ENCODE measurements around the gene ANAPC16.
"Not testable (repeated sequence)": the region's sequence is repeated elsewhere in the genome, so short reads cannot be mapped to it uniquely, and the experiment has no call there.

ANAPC16 gene

GRCh38 chr10:72265990-72266865 lies 50.4 kb downstream of the ANAPC16 start:
- DNase-seq, result no peak

GRCh38 chr10:72267381-72267780 lies 51.6 kb downstream of the ANAPC16 start:
- no peak for DNase-seq

GRCh38 chr10:72267819-72268399 lies 52.1 kb downstream of the ANAPC16 start:
- DNase-seq, result no peak

- DNase-seq, result not testable (repeated sequence)
Measured at GRCh38 chr10:72268475-72269200, 52.8 kb downstream of the ANAPC16 start.

- DNase-seq, result no peak
Measured at GRCh38 chr10:72270607-72271281, 54.9 kb downstream of the ANAPC16 start.

DNA sequence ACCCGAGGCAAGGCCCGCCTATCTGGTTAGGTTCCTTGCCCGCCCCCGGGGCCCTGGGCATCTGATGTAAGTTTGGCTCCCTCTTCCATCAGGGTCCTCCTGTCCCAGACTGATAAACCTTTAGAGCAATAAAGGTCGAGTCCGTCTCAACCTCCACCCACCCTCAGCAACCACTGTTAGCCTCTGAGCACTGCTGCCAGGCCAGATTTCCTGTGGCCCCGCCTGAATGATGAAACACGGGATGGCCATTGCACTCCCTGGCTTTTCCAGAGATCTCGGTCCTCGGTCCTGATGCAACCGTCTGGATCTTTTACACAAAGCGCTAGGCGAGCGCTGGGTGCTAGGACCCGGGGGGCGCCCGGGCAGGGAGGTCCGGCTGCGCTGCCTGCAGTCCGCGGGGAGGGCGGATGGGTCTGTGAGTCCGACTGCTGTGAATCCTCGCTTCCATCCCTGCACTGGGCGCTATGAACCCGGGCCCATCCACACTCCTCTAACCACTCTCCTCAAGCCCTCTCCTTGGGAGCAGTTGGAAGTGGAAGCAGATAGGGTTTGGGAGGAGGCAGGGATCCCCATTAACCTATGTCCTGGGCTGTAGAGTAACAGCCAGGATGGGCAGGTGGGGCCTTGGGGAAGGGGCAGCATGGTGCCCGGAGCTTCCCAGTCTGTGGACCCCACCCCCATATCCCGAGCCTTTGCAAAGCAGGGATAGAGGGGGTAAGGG lies 57.0 kb downstream of the ANAPC16 start:
- DNase-seq, result peak; percentile 80

GRCh38 chr10:72273410-72274212 lies 57.8 kb downstream of the ANAPC16 start, which contains the start of gene DDIT4:
Gene DDIT4, plus strand, starts transcription at chr10:72273924. Its CDS starts 293 bp downstream, at chr10:72274217.
- peak; percentile 99 for DNase-seq

- no peak for DNase-seq
Measured at GRCh38 chr10:72274213-72274729, 58.5 kb downstream of the ANAPC16 start.

GRCh38 chr10:72274730-72275350 lies 59.0 kb downstream of the ANAPC16 start:
- peak; percentile 82 for DNase-seq

- peak; percentile 54 for DNase-seq
Measured at GRCh38 chr10:72275351-72276012, 59.7 kb downstream of the ANAPC16 start.

- peak; percentile 70 for DNase-seq
Measured at GRCh38 chr10:72276013-72276387, 60.2 kb downstream of the ANAPC16 start.

GRCh38 chr10:72276421-72277339 lies 60.9 kb downstream of the ANAPC16 start:
- peak; percentile 65 for DNase-seq

- DNase-seq, result no peak
Measured at GRCh38 chr10:72277340-72277995, 61.7 kb downstream of the ANAPC16 start.

- no peak for DNase-seq
Measured at GRCh38 chr10:72277996-72278667, 62.3 kb downstream of the ANAPC16 start.

DNA sequence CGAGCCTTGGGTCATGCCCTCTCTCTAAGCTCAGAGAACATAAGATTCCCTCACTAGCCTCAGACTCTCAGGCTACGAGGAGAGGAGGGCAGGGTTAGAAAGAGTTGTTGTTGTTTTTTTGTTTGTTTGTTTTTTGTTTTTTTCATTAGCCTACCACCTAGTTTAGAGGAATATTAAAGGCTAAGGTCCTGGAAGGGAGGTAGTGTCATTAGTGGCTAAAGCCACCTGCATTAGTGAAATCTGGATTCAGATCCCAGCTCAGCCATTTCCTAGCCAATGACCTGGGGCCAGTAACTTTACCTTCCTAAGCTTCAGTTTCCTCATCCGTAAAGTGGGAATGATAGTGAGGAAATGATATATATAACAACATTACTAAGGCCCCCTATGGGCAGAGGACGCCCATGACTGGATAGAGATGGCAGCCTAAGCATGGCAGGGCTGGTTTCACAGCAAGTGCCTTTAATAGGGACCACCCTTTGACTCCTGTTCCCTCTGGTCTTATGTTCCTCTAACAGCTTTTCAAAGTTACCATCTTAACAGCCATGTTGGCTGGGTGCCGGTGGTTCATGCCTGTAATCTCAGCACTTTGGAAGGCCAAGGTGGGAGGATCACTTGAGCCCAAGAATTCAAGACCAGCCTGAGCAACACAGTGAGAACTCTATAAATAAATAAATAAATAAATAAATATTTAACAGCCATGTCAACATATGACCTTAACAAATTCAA lies 63.0 kb downstream of the ANAPC16 start:
- DNase-seq, result no peak

DNA sequence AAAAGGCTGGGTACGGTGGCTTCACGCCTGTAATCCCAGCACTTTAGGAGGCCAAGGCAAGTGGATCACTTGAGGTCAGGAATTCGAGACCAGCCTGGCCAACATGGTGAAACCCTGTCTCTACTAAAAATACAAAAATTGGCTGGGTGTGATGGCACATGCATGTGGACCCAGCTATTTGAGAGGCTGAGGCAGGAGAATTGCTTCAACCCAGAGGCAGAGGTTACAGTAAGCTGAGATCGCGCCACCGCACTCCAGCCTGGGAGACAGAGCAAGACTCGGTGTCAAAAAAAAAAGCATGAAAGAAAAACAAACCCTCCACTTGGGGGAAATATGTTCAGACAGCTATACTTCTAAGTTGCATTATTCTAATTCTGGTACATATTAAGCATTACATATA lies 63.8 kb downstream of the ANAPC16 start:
- DNase-seq, result not testable (repeated sequence)

GRCh38 chr10:72283131-72283530 lies 67.3 kb downstream of the ANAPC16 start:
- no peak for DNase-seq

Measured in stimulated activated CD8-positive, alpha-beta memory T cell treated with anti-CD3 and anti-CD28 coated beads, Interleukin-4, amount 100 ng/mL, for 48 hours (primary cell).